Ishikawa (cell line): ENCODE data around the gene PEAK1.

Source experiments
- EGR1 ChIP-seq: IDR thresholded peaks from 2 replicates; pipeline ENCODE4 v1.6.1; 2012
- FOXM1 ChIP-seq: IDR thresholded peaks from 2 replicates; pipeline ENCODE4 v1.6.1; 2012; ENCODE audit warnings: low read depth, borderline replicate concordance
- NFIC ChIP-seq: IDR thresholded peaks from 2 replicates; pipeline ENCODE4 v1.6.1; 2012
- RAD21 ChIP-seq: IDR thresholded peaks from 2 replicates; pipeline ENCODE4 v1.6.1; 2012; ENCODE audit warnings: low read depth
- TAF1 ChIP-seq: IDR thresholded peaks from 2 replicates; pipeline ENCODE4 v1.6.1; 2012; ENCODE audit warnings: low read depth, mild to moderate bottlenecking
- TCF12 ChIP-seq: IDR thresholded peaks from 2 replicates; pipeline ENCODE4 v1.6.1; 2012; ENCODE audit warnings: low read depth
- TEAD4 ChIP-seq: IDR thresholded peaks from 2 replicates; pipeline ENCODE4 v1.6.1; 2012
- YY1 ChIP-seq: IDR thresholded peaks from 2 replicates; pipeline ENCODE4 v1.6.1; 2012; ENCODE audit warnings: low read depth
- ZBTB7A ChIP-seq: IDR thresholded peaks from 2 replicates; pipeline ENCODE4 v1.6.1; 2012; ENCODE audit warnings: low read depth
- TF ChIP-seq, protein P1 (sequence below): IDR thresholded peaks from 2 replicates; pipeline ENCODE4 v1.6.1; 2012; ENCODE audit warnings: low read depth, mild to moderate bottlenecking
- TF ChIP-seq, protein P2 (sequence below): IDR thresholded peaks from 2 replicates; pipeline ENCODE4 v1.6.1; 2012

DNA sequence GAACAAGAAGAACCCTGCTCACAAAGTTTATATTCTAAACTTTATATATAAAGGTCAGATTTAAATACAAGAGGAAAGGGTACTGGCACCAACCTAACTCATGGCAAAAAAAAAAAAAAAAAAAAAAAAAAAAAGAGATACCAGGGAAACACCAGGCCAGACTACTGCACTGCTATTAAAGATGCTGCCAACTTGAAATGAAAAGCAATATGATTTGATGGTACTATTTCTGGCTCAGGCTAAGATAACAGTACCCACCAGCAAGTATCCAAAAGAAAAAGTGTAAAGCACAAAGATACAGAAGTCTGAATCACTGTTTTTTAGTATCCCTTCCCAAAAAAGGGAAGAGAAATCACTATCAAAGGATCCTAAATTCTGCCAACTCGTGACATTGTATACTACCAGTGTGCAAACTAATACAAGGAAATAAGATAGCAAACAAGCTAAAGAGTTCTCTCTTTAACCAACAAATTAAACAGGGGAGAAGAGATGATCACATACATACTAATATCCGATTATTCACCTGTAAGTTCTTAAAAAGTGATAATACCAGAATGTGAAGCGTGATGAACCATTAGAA, 28.4 kb downstream of the PEAK1 start:
- TF ChIP-seq, protein P1, sequence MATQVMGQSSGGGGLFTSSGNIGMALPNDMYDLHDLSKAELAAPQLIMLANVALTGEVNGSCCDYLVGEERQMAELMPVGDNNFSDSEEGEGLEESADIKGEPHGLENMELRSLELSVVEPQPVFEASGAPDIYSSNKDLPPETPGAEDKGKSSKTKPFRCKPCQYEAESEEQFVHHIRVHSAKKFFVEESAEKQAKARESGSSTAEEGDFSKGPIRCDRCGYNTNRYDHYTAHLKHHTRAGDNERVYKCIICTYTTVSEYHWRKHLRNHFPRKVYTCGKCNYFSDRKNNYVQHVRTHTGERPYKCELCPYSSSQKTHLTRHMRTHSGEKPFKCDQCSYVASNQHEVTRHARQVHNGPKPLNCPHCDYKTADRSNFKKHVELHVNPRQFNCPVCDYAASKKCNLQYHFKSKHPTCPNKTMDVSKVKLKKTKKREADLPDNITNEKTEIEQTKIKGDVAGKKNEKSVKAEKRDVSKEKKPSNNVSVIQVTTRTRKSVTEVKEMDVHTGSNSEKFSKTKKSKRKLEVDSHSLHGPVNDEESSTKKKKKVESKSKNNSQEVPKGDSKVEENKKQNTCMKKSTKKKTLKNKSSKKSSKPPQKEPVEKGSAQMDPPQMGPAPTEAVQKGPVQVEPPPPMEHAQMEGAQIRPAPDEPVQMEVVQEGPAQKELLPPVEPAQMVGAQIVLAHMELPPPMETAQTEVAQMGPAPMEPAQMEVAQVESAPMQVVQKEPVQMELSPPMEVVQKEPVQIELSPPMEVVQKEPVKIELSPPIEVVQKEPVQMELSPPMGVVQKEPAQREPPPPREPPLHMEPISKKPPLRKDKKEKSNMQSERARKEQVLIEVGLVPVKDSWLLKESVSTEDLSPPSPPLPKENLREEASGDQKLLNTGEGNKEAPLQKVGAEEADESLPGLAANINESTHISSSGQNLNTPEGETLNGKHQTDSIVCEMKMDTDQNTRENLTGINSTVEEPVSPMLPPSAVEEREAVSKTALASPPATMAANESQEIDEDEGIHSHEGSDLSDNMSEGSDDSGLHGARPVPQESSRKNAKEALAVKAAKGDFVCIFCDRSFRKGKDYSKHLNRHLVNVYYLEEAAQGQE = no peak
- TF ChIP-seq TAF1 (no peak), TCF12 (no peak), ZBTB7A (no peak), YY1 (no peak), FOXM1 (no peak), EGR1 (no peak), RAD21 (no peak), TEAD4 (no peak), NFIC (no peak)
- TF ChIP-seq, protein P2, sequence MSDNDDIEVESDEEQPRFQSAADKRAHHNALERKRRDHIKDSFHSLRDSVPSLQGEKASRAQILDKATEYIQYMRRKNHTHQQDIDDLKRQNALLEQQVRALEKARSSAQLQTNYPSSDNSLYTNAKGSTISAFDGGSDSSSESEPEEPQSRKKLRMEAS = no peak
